ENCODE results near the gene UBR7. TPM values are rescaled to one million over a fixed set of nuclear protein-coding genes. Genes with fewer than 3 reads are reported as not detected.
"Not testable (repeated sequence)": the region's sequence is repeated elsewhere in the genome, so short reads cannot be mapped to it uniquely, and the experiment has no call there.

The UBR7 gene
- total and polyA plus RNA-seq, 2 experiments from 2014 or later = 24.0 to 28.7 TPM

DNA sequence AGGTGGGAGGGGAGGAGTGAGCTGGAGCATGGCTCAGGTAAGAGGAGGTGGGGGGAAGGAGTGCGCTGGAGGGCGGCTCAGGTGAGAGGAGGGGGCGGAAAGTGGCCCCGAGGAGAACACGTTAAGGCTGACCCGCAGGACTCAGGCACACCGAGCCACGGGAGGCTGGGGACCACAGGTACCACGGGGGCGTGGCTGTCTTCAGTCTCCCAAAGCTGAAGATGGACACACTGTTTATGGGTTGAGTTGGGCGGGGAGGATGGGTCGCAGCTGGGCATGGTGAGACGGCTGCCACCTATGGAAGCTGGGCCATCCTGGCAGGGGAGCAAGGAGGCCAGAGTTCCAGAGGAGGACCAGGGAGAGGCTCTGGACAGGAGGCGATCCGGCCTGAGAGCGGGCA, 23.5 kb downstream of the UBR7 start:
- peak overlapping the region; percentile 93 for H2AFZ ChIP-seq
- TF ChIP-seq EZH2 (IDR thresholded peaks at IDR 0.05; ENCODE audit: insufficient read depth, poor library complexity, severe bottlenecking) (no peak), EZH2phosphoT487 (IDR thresholded peaks at IDR 0.05; ENCODE audit: insufficient read depth, low read depth) (no peak)
- H3K9ac ChIP-seq = no peak overlapping the region
- H3K9me2 ChIP-seq (ENCODE audit: insufficient read depth) = no peaks in the 10 kb centered on the region
- no peaks in the 10 kb centered on the region for H4K20me1 ChIP-seq (ENCODE audit: insufficient read depth)
- peaks cover 16% of the 10 kb centered on the region; the same call in 1 of the 2 replicates for H3F3A ChIP-seq (ENCODE audit: insufficient read depth)
- no peak overlapping the region for H3K4me3 ChIP-seq
- H3K27ac ChIP-seq = no peak overlapping the region
- WGBS, 2 experiments (ENCODE audit: low coverage in 1 of 2, low lambda C conversion rate in 2 of 2, missing lambda C conversion rate in 2 of 2) = 91 to 93% methylated on average over 12 to 16 of the region's 16 CpGs
- in situ Hi-C loops (cut with MboI) = loop anchor here (25.0 kb wide), 1 partner anchor 307 kb away; no protein-coding TSS in a partner anchor
- no peaks in the 10 kb centered on the region for H3K79me2 ChIP-seq (ENCODE audit: insufficient read depth)
- DNase-seq = no peak
- H3K4me1 ChIP-seq (ENCODE audit: insufficient read depth) = peaks cover 10% of the 10 kb centered on the region
- no peak overlapping the region for H3K4me2 ChIP-seq (ENCODE audit: unreplicated experiment)
- no peaks in the 10 kb centered on the region for H3K27me3 ChIP-seq (replicated peaks; ENCODE audit: insufficient read depth)
- no peaks in the 10 kb centered on the region; the same call in 1 of the 2 replicates for H3K36me3 ChIP-seq (ENCODE audit: low read depth)
- H3K9me3 ChIP-seq (ENCODE audit: low read depth) = no peaks in the 10 kb centered on the region

DNA sequence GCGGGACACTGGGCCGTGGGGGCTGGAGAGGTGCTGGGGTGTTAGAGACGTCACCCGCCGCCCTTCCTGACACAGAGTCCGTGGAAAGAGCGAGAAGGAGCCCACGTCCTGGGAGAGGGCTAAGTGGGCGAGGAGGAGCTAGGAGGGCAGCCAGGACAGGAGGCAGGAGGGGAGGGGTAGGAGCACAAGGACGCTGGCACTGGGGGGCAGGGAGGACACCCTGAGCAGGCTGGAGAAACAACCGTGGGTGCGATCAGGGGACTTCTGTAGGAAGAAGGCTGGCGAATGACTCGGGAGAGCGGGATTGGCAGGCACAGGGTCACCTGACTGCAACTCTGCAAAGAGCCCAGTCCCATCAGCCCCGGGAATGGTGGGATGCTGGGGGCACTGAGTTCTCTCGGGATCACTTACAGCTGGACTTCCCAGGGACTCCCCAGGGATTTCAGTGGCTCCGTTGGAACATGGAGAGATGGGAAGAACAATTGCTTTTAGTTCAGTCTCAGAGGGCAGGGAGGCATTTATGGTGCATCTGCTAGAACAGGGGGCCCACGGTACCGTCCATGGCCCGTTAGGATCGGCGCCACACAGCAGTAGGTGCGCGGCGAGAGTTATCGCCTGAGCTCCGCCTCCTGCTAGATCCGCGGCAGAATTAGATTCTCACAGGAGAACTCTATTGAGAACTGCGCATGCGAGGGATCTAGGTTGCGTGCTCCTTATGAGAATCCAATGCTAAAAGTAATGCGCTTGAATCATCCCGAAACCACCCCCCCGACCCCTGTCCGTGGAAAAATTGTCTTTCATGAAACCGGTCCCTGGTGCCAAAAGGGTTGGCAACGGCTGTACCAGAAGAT, 24.3 kb downstream of the UBR7 start:
- Histone ChIP-seq H3F3A (ENCODE audit: insufficient read depth) (peaks cover 22% of the 10 kb centered on the region; the same call in 1 of the 2 replicates), H2AFZ (peak overlapping the region; percentile 93), H3K27ac (peak overlapping the region; percentile 52), H4K20me1 (ENCODE audit: insufficient read depth) (no peaks in the 10 kb centered on the region), H3K4me2 (ENCODE audit: unreplicated experiment) (peak overlapping the region; percentile 94), H3K36me3 (ENCODE audit: low read depth) (no peaks in the 10 kb centered on the region; the same call in 1 of the 2 replicates), H3K27me3 (replicated peaks; ENCODE audit: insufficient read depth) (no peaks in the 10 kb centered on the region), H3K79me2 (ENCODE audit: insufficient read depth) (no peaks in the 10 kb centered on the region), H3K9ac (peak overlapping the region; percentile 82), H3K9me3 (ENCODE audit: low read depth) (no peaks in the 10 kb centered on the region), H3K9me2 (ENCODE audit: insufficient read depth) (no peaks in the 10 kb centered on the region), H3K4me1 (ENCODE audit: insufficient read depth) (peaks cover 10% of the 10 kb centered on the region), H3K4me3 (peak overlapping the region; percentile 76)
- TF ChIP-seq EZH2 (IDR thresholded peaks at IDR 0.05; ENCODE audit: insufficient read depth, poor library complexity, severe bottlenecking) (no peak), EZH2phosphoT487 (IDR thresholded peaks at IDR 0.05; ENCODE audit: insufficient read depth, low read depth) (no peak)
- WGBS, 2 experiments (ENCODE audit: low coverage in 1 of 2, low lambda C conversion rate in 2 of 2, missing lambda C conversion rate in 2 of 2) = 18 to 19% methylated on average over 39 of the region's 39 CpGs
- peak; percentile 88 for DNase-seq
- in situ Hi-C loops (cut with MboI) = loop anchor here (25.0 kb wide), 1 partner anchor 306 kb away; no protein-coding TSS in a partner anchor

DNA sequence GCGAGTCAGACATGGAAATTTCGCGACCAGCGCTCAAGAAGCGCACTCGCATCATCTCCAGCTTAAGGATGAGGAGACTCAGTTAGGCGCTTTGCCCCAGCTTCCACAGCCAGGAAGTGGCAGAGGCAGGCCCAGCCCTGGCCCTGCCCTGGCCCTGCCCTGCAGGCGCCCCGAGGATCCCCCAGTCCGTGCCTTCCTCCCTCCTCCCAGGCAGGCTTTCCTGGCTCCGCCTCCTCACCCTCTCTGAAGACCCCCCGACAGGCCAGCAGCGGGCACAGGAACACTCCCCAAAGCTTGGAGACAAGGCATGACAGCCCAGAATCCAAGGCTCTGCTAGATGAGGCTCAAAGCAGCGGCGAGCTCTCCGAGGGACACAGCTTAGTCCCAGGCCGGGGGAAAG, 25.1 kb downstream of the UBR7 start:
- Histone ChIP-seq H3K27ac (peak overlapping the region; percentile 52), H2AFZ (peak overlapping the region; percentile 93), H3K79me2 (ENCODE audit: insufficient read depth) (no peaks in the 10 kb centered on the region), H3K9me3 (ENCODE audit: low read depth) (no peaks in the 10 kb centered on the region), H3K9ac (peak overlapping the region; percentile 82), H3K27me3 (replicated peaks; ENCODE audit: insufficient read depth) (no peaks in the 10 kb centered on the region), H3K4me1 (ENCODE audit: insufficient read depth) (peaks cover 10% of the 10 kb centered on the region), H3F3A (ENCODE audit: insufficient read depth) (peaks cover 22% of the 10 kb centered on the region; the same call in 1 of the 2 replicates), H3K36me3 (ENCODE audit: low read depth) (no peaks in the 10 kb centered on the region; the same call in 1 of the 2 replicates), H3K4me3 (peak overlapping the region; percentile 76), H4K20me1 (ENCODE audit: insufficient read depth) (no peaks in the 10 kb centered on the region), H3K9me2 (ENCODE audit: insufficient read depth) (no peaks in the 10 kb centered on the region), H3K4me2 (ENCODE audit: unreplicated experiment) (peak overlapping the region; percentile 94)
- in situ Hi-C loops (cut with MboI) = loop anchor here (25.0 kb wide), 1 partner anchor 305 kb away; no protein-coding TSS in a partner anchor
- DNase-seq = no peak
- TF ChIP-seq EZH2phosphoT487 (IDR thresholded peaks at IDR 0.05; ENCODE audit: insufficient read depth, low read depth) (no peak), EZH2 (IDR thresholded peaks at IDR 0.05; ENCODE audit: insufficient read depth, poor library complexity, severe bottlenecking) (no peak)
- WGBS, 2 experiments (ENCODE audit: low coverage in 1 of 2, low lambda C conversion rate in 2 of 2, missing lambda C conversion rate in 2 of 2) = 57 to 69% methylated on average over 16 to 17 of the region's 17 CpGs

DNA sequence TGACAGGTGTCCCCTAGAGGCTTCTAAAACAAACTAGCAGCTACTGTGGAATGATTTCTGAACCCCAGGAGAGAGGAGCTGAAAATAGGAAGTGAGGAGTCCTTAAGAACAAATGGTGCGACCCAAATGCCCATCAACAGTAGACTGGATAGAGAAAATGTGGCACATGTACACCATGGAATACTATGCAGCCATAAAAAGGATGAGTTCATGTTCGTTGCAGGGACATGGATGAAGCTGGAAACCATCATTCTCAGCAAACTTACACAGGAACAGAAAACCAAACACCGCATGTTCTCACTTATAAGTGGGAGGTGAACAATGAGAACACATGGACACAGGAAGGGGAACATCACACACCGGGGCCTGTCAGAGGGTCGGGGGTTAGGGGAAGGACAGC, 26.0 kb downstream of the UBR7 start:
- H3K79me2 ChIP-seq (ENCODE audit: insufficient read depth); H3K4me2 ChIP-seq (ENCODE audit: unreplicated experiment); H3K9me2 ChIP-seq (ENCODE audit: insufficient read depth); H3K27me3 ChIP-seq (replicated peaks; ENCODE audit: insufficient read depth); H3K9ac ChIP-seq; H3K4me3 ChIP-seq; H4K20me1 ChIP-seq (ENCODE audit: insufficient read depth); H3K9me3 ChIP-seq (ENCODE audit: low read depth); H3K36me3 ChIP-seq (ENCODE audit: low read depth); H2AFZ ChIP-seq; DNase-seq; H3K27ac ChIP-seq: not testable (repeated sequence)
- in situ Hi-C loops (cut with MboI) = loop anchor here (25.0 kb wide), 1 partner anchor 304 kb away; no protein-coding TSS in a partner anchor
- H3F3A ChIP-seq (ENCODE audit: insufficient read depth) = peaks cover 22% of the 10 kb centered on the region; the same call in 1 of the 2 replicates
- 73 to 78% methylated on average over 5 of the region's 5 CpGs for WGBS, 2 experiments (ENCODE audit: low coverage in 1 of 2, low lambda C conversion rate in 2 of 2, missing lambda C conversion rate in 2 of 2)
- peaks cover 10% of the 10 kb centered on the region for H3K4me1 ChIP-seq (ENCODE audit: insufficient read depth)
